ENCODE data around the gene RYR3. TPM values are rescaled to one million over a fixed set of nuclear protein-coding genes. Genes with fewer than 3 reads are reported as not detected.

Gene RYR3
- total RNA-seq, 1 donor, result 0.10 TPM

- H3K27me3 ChIP-seq (ENCODE audit: insufficient read depth, low read length), result no peaks in the 10 kb centered on the region
- no peaks in the 10 kb centered on the region for H3K4me1 ChIP-seq (ENCODE audit: insufficient read depth, low read length)
- H3K4me3 ChIP-seq (ENCODE audit: low read length), result no peak overlapping the region
- no peaks in the 10 kb centered on the region for H3K9me3 ChIP-seq (ENCODE audit: low read depth, low read length)
Measured at GRCh38 chr15:33524274-33524673, 213.5 kb downstream of the RYR3 start.

GRCh38 chr15:33526532-33526931, 215.8 kb downstream of the RYR3 start:
- no peaks in the 10 kb centered on the region for H3K27me3 ChIP-seq (ENCODE audit: insufficient read depth, low read length)

DNA sequence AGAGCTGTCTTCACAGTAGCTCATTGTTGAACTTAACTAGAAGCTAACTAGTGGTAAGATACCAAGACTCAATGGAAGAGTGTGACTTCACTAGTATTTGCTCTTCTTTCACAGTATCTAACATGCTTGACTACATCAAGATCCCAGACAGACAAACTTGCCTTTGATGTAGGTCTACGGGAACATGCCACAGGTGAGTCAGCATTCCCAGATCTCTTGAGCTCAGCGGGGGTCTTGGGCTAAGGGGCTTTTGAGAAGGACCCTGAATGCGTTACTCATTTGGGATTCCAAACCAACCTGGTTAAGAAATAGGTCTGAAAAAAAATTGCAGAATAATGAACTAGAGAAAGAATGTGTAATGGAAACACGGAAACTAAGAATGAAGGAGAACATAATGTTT, 222.4 kb downstream of the RYR3 start:
- Histone ChIP-seq H3K27me3 (ENCODE audit: insufficient read depth, low read length) (no peaks in the 10 kb centered on the region), H3K4me1 (ENCODE audit: insufficient read depth, low read length) (no peaks in the 10 kb centered on the region), H3K4me3 (ENCODE audit: low read length) (no peak overlapping the region), H3K9me3 (ENCODE audit: low read depth, low read length) (no peaks in the 10 kb centered on the region)

More at GRCh38 chr15:33526532-33526931, 215.8 kb downstream of the RYR3 start:
- H3K4me3 ChIP-seq (ENCODE audit: low read length), result no peak overlapping the region
- no peaks in the 10 kb centered on the region for H3K4me1 ChIP-seq (ENCODE audit: insufficient read depth, low read length)
- no peaks in the 10 kb centered on the region for H3K9me3 ChIP-seq (ENCODE audit: low read depth, low read length)

GRCh38 chr15:33534642-33535041, 223.9 kb downstream of the RYR3 start:
- H3K27me3 ChIP-seq (ENCODE audit: insufficient read depth, low read length), result no peaks in the 10 kb centered on the region
- no peak overlapping the region for H3K4me3 ChIP-seq (ENCODE audit: low read length)
- no peaks in the 10 kb centered on the region for H3K4me1 ChIP-seq (ENCODE audit: insufficient read depth, low read length)
- H3K9me3 ChIP-seq (ENCODE audit: low read depth, low read length), result no peaks in the 10 kb centered on the region

GRCh38 chr15:33535135-33535534, 224.4 kb downstream of the RYR3 start:
- Histone ChIP-seq H3K4me3 (ENCODE audit: low read length) (no peak overlapping the region), H3K27me3 (ENCODE audit: insufficient read depth, low read length) (no peaks in the 10 kb centered on the region), H3K4me1 (ENCODE audit: insufficient read depth, low read length) (no peaks in the 10 kb centered on the region), H3K9me3 (ENCODE audit: low read depth, low read length) (no peaks in the 10 kb centered on the region)

GRCh38 chr15:33539825-33540573, 229.2 kb downstream of the RYR3 start:
- Histone ChIP-seq H3K4me3 (ENCODE audit: low read length) (no peak overlapping the region), H3K4me1 (ENCODE audit: insufficient read depth, low read length) (no peaks in the 10 kb centered on the region), H3K9me3 (ENCODE audit: low read depth, low read length) (no peaks in the 10 kb centered on the region), H3K27me3 (ENCODE audit: insufficient read depth, low read length) (no peaks in the 10 kb centered on the region)

- Histone ChIP-seq H3K4me1 (ENCODE audit: insufficient read depth, low read length) (no peaks in the 10 kb centered on the region), H3K9me3 (ENCODE audit: low read depth, low read length) (no peaks in the 10 kb centered on the region), H3K27me3 (ENCODE audit: insufficient read depth, low read length) (no peaks in the 10 kb centered on the region), H3K4me3 (ENCODE audit: low read length) (no peak overlapping the region)
Measured at GRCh38 chr15:33543957-33544356, 233.2 kb downstream of the RYR3 start.

DNA sequence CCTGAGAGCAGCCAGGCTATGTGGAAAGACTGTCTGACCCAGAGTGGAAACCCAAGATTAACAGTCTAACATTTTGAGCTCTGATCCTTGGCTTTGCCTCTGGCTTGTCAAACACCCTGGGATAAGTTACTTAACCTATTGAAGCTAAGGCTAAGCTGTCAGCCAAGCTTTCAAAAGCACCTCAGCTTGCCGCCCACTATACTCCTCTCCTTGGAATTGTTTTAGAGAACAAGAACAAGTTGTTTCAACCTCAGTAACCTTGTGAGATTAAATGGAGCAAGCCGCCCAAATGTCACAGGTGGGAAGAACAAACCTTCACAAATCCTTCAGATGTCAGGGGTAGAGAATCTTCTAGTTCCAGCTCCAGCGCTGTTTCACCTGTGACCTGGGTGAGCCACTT, 235.1 kb downstream of the RYR3 start:
- Histone ChIP-seq H3K27me3 (ENCODE audit: insufficient read depth, low read length) (no peaks in the 10 kb centered on the region), H3K9me3 (ENCODE audit: low read depth, low read length) (no peaks in the 10 kb centered on the region), H3K4me1 (ENCODE audit: insufficient read depth, low read length) (no peaks in the 10 kb centered on the region), H3K4me3 (ENCODE audit: low read length) (no peak overlapping the region)

- H3K4me1 ChIP-seq (ENCODE audit: insufficient read depth, low read length), result no peaks in the 10 kb centered on the region
- H3K27me3 ChIP-seq (ENCODE audit: insufficient read depth, low read length), result no peaks in the 10 kb centered on the region
- no peaks in the 10 kb centered on the region for H3K9me3 ChIP-seq (ENCODE audit: low read depth, low read length)
- no peak overlapping the region for H3K4me3 ChIP-seq (ENCODE audit: low read length)
Measured at GRCh38 chr15:33547876-33548275, 237.1 kb downstream of the RYR3 start.

- H3K4me3 ChIP-seq (ENCODE audit: low read length), result no peak overlapping the region
Measured at GRCh38 chr15:33551860-33552259, 241.1 kb downstream of the RYR3 start.

DNA sequence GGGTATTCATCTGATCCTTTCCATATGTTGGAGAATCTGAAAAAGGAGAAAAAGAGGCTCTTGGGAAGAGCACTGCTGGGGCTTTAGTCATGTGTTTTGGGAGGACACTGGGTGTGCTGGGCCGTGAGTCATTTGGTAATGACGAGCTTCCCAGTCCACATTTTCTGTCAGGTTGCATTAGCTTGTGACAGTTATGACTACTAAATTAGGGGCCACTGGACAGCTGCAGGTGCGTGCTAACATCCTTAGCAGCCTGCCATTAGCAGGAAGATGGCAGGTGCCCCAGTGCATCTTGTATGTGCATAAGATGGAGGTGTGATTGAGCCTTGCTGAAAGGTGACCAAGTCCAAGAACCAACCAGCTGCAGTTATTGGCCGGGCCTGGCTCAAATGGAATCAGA, 242.4 kb downstream of the RYR3 start:
- Histone ChIP-seq H3K4me3 (ENCODE audit: low read length) (no peak overlapping the region), H3K4me1 (ENCODE audit: insufficient read depth, low read length) (no peaks in the 10 kb centered on the region), H3K27me3 (ENCODE audit: insufficient read depth, low read length) (no peaks in the 10 kb centered on the region), H3K9me3 (ENCODE audit: low read depth, low read length) (no peaks in the 10 kb centered on the region)

More at GRCh38 chr15:33551860-33552259, 241.1 kb downstream of the RYR3 start:
- Histone ChIP-seq H3K4me1 (ENCODE audit: insufficient read depth, low read length) (no peaks in the 10 kb centered on the region), H3K27me3 (ENCODE audit: insufficient read depth, low read length) (no peaks in the 10 kb centered on the region), H3K9me3 (ENCODE audit: low read depth, low read length) (no peaks in the 10 kb centered on the region)

- Histone ChIP-seq H3K27me3 (ENCODE audit: insufficient read depth, low read length) (no peaks in the 10 kb centered on the region), H3K9me3 (ENCODE audit: low read depth, low read length) (no peaks in the 10 kb centered on the region), H3K4me3 (ENCODE audit: low read length) (no peak overlapping the region)
Measured at GRCh38 chr15:33559207-33559890, 248.6 kb downstream of the RYR3 start.

GRCh38 chr15:33561407-33561806, 250.6 kb downstream of the RYR3 start:
- Histone ChIP-seq H3K27me3 (ENCODE audit: insufficient read depth, low read length) (no peaks in the 10 kb centered on the region), H3K9me3 (ENCODE audit: low read depth, low read length) (no peaks in the 10 kb centered on the region), H3K4me3 (ENCODE audit: low read length) (no peak overlapping the region), H3K4me1 (ENCODE audit: insufficient read depth, low read length) (no peaks in the 10 kb centered on the region)

More at GRCh38 chr15:33559207-33559890, 248.6 kb downstream of the RYR3 start:
- no peaks in the 10 kb centered on the region for H3K4me1 ChIP-seq (ENCODE audit: insufficient read depth, low read length)

GRCh38 chr15:33561967-33562366, 251.2 kb downstream of the RYR3 start:
- Histone ChIP-seq H3K4me1 (ENCODE audit: insufficient read depth, low read length) (no peaks in the 10 kb centered on the region), H3K9me3 (ENCODE audit: low read depth, low read length) (no peaks in the 10 kb centered on the region), H3K4me3 (ENCODE audit: low read length) (no peak overlapping the region), H3K27me3 (ENCODE audit: insufficient read depth, low read length) (no peaks in the 10 kb centered on the region)

DNA sequence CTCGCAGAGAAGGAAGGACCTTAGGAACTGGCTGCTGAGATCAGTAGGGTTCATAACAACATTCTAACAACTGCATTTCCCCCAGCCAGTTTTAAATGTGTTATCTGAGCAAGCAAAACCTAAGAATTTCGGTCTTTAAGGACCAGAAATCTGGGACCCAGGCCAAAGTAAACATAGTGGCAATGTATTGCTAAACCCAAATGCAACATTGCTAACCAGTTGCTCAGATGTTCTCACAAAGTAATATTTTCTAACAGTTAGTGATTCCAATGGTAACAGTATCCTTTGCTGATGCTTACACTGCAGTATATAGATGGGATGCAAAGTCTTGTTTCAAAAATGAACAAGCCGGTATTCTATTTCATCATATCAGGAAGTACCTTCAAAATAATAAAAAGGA, 254.3 kb downstream of the RYR3 start:
- H3K4me3 ChIP-seq (ENCODE audit: low read length), result no peak overlapping the region
- no peaks in the 10 kb centered on the region for H3K4me1 ChIP-seq (ENCODE audit: insufficient read depth, low read length)
- no peaks in the 10 kb centered on the region for H3K27me3 ChIP-seq (ENCODE audit: insufficient read depth, low read length)
- H3K9me3 ChIP-seq (ENCODE audit: low read depth, low read length), result no peaks in the 10 kb centered on the region

DNA sequence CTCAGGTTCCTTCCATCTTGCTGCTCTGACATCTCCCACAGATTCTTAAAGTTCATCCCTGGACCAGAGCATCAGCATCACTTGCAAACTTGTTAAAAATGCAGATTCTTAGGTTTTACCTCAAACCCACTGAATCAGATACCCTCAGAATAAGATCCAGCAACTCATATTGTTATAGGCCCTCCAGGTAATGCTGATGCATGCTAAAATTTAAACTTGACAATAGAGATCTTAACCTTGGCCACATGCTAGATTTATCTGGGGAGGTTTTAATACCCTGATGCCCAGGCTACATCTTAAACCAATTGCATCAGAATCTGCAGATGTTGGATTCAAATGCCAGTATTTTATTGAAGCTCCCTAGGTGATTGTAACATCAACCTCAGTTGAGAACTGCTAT, 256.9 kb downstream of the RYR3 start:
- Histone ChIP-seq H3K4me1 (ENCODE audit: insufficient read depth, low read length) (no peaks in the 10 kb centered on the region), H3K27me3 (ENCODE audit: insufficient read depth, low read length) (no peaks in the 10 kb centered on the region), H3K9me3 (ENCODE audit: low read depth, low read length) (no peaks in the 10 kb centered on the region), H3K4me3 (ENCODE audit: low read length) (no peak overlapping the region)

Data from mononuclear cell (primary cell).